ENCODE results near the gene AKAP13.

AKAP13 gene

DNA sequence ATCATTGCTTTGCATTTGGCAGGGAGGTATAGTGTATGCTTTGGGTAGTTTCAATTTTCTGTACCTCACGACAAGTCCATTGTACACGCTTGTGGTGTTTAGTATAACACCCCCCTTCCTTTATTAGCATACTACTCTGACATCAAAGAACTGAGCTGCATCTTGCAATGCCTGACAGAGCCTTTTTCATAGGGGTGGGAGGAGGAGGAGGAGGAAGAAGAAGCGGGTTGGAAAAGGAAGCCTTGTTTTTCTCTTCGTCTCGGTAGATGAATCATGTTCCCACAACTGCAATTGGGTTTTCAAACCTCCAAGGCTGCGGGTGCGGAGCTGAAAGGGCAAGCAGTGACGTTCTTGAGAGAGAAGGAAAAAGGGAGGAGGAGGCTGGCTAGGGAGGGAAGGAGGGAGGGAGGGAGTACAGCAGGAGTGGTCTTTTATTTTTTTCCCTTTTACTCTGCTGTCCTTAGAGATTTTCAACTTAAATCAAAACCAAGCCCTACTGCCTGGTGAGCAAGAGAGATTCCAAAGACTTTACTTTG, 238.6 kb downstream of the AKAP13 start:
- DNase-seq (ENCODE audit: low spot score) = peak; percentile 44
- Histone ChIP-seq H3K4me3 (ENCODE audit: low read length in 2 of 2) (peak overlapping the region in 1 of 2 donors; percentile 37), H3K4me1 (ENCODE audit: control insufficient read depth in 2 of 2, insufficient read depth in 1 of 2, low read depth in 1 of 2, low read length in 2 of 2) (peaks cover 22 to 35% of the 10 kb centered on the region in 2 donors), H3K14ac (ENCODE audit: low read length) (no peak overlapping the region), H2BK120ac (ENCODE audit: low read depth, low read length) (no peak overlapping the region), H3K4me2 (ENCODE audit: insufficient read depth, low read length, poor library complexity, severe bottlenecking) (peak overlapping the region; percentile 55), H2AFZ (ENCODE audit: low read length) (peak overlapping the region; percentile 63), H2BK15ac (ENCODE audit: low read length) (no peak overlapping the region), H3K18ac (ENCODE audit: low read length) (no peak overlapping the region), H2AK5ac (ENCODE audit: low read depth, low read length) (no peak overlapping the region), H3K9me3 (replicated peaks in 1 of 2; ENCODE audit: control insufficient read depth in 2 of 2, insufficient read depth in 1 of 2, low read depth in 1 of 2, low read length in 2 of 2) (no peaks in the 10 kb centered on the region), H3K27ac (replicated peaks; ENCODE audit: low read length) (peak overlapping the region; percentile 43), H3K9ac (ENCODE audit: low read depth, low read length, poor library complexity) (no peak overlapping the region), H3K36me3 (replicated peaks in 1 of 2; ENCODE audit: control insufficient read depth in 2 of 2, insufficient read depth in 2 of 2, low read length in 2 of 2) (no peaks in the 10 kb centered on the region), H3K23ac (ENCODE audit: low read depth, low read length, poor library complexity) (no peak overlapping the region), H2BK5ac (ENCODE audit: low read length) (no peak overlapping the region), H2BK12ac (ENCODE audit: low read length) (no peak overlapping the region), H3K4ac (ENCODE audit: low read length) (no peak overlapping the region), H4K91ac (ENCODE audit: low read depth, low read length, poor library complexity) (no peak overlapping the region), H3K79me1 (ENCODE audit: low read depth, low read length) (peaks cover 4% of the 10 kb centered on the region), H4K8ac (ENCODE audit: low read depth, low read length) (no peak overlapping the region), H3K27me3 (ENCODE audit: control insufficient read depth in 3 of 3, insufficient read depth in 3 of 3, low read depth in 1 of 3, low read length in 3 of 3) (no peaks in the 10 kb centered on the region)
- WGBS, 2 donors (ENCODE audit: extremely low coverage in 2 of 2, insufficient read length in 2 of 2, insufficient replicate concordance in 1 of 2) = no CpG with 5 or more reads among the region's 8 CpGs

DNA sequence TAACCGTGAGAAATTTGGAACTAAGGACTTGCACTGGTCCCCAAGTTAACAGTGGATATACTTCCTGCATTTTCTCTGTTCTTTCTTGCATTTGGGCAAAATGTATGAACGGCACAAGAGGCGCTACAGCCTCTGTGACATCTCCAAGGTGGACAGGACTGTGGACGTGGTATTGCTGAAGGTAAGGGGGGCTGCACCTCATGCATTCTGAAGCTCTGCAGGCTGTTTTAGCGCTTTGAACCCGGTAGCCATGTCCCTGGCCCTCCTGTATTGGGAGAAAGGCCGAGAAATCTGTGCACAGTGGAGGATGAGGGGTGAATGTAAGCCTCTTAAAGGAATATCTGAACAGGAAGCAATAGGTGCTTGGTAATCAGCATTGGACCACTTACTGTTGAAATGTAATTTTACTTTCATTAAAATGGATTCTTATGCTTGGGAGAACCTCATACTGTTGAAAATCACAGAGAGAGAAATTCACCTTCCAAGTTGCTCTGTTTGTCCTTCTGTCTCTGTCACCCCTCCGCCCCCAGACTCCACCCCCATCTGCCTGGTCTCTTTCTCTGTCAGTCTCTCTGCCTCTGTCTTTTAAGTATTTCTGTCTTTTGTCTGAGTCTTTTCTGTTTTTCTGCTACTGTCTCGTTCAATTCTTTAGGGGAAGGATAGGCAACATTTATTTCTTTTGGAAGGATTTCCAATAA, 239.7 kb downstream of the AKAP13 start:
- H3K4me2 ChIP-seq (ENCODE audit: insufficient read depth, low read length, poor library complexity, severe bottlenecking) = no peak overlapping the region
- H4K8ac ChIP-seq (ENCODE audit: low read depth, low read length) = no peak overlapping the region
- H3K18ac ChIP-seq (ENCODE audit: low read length) = peak overlapping the region; percentile 64
- peak overlapping the region in 1 of 2 donors; percentile 18 for H3K4me3 ChIP-seq (ENCODE audit: low read length in 2 of 2)
- peaks cover 4% of the 10 kb centered on the region for H3K79me1 ChIP-seq (ENCODE audit: low read depth, low read length)
- H3K23ac ChIP-seq (ENCODE audit: low read depth, low read length, poor library complexity) = no peak overlapping the region
- H4K91ac ChIP-seq (ENCODE audit: low read depth, low read length, poor library complexity) = no peak overlapping the region
- H3K9ac ChIP-seq (ENCODE audit: low read depth, low read length, poor library complexity) = no peak overlapping the region
- H3K27me3 ChIP-seq (ENCODE audit: control insufficient read depth in 3 of 3, insufficient read depth in 3 of 3, low read depth in 1 of 3, low read length in 3 of 3) = no peaks in the 10 kb centered on the region
- H2AK5ac ChIP-seq (ENCODE audit: low read depth, low read length) = no peak overlapping the region
- no peak overlapping the region for H3K14ac ChIP-seq (ENCODE audit: low read length)
- WGBS, 2 donors (ENCODE audit: extremely low coverage in 2 of 2, insufficient read length in 2 of 2, insufficient replicate concordance in 1 of 2) = no CpG with 5 or more reads among the region's 9 CpGs
- no peak overlapping the region for H2BK12ac ChIP-seq (ENCODE audit: low read length)
- no peak overlapping the region for H2BK120ac ChIP-seq (ENCODE audit: low read depth, low read length)
- no peaks in the 10 kb centered on the region for H3K9me3 ChIP-seq (replicated peaks in 1 of 2; ENCODE audit: control insufficient read depth in 2 of 2, insufficient read depth in 1 of 2, low read depth in 1 of 2, low read length in 2 of 2)
- H3K4me1 ChIP-seq (ENCODE audit: control insufficient read depth in 2 of 2, insufficient read depth in 1 of 2, low read depth in 1 of 2, low read length in 2 of 2) = peaks cover 22 to 35% of the 10 kb centered on the region in 2 donors
- H3K36me3 ChIP-seq (replicated peaks in 1 of 2; ENCODE audit: control insufficient read depth in 2 of 2, insufficient read depth in 2 of 2, low read length in 2 of 2) = no peaks in the 10 kb centered on the region
- no peak overlapping the region for H2BK15ac ChIP-seq (ENCODE audit: low read length)
- peak overlapping the region; percentile 53 for H3K27ac ChIP-seq (replicated peaks; ENCODE audit: low read length)
- no peak overlapping the region for H2BK5ac ChIP-seq (ENCODE audit: low read length)
- DNase-seq (ENCODE audit: low spot score) = no peak
- H2AFZ ChIP-seq (ENCODE audit: low read length) = no peak overlapping the region
- H3K4ac ChIP-seq (ENCODE audit: low read length) = no peak overlapping the region

DNA sequence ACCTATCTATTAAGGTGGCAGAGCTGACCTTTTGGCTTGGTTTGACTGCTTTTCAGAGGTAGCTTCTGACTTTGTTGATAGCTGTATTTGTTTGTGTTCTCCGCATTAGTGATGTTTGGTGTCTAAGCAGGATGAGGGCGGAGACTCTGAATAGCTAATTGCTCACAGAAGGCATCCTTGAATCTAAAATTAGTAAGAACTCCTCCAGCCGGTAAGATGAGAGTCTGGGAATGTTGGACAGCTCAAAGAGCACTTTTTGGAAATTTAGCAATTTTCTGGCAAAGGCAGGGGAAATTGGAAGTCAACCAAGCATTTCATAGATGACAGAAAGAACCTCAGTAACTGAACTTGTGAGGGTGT, 240.3 kb downstream of the AKAP13 start:
- H3K4me1 ChIP-seq (ENCODE audit: control insufficient read depth in 2 of 2, insufficient read depth in 1 of 2, low read depth in 1 of 2, low read length in 2 of 2) = peaks cover 22 to 35% of the 10 kb centered on the region in 2 donors

DNA sequence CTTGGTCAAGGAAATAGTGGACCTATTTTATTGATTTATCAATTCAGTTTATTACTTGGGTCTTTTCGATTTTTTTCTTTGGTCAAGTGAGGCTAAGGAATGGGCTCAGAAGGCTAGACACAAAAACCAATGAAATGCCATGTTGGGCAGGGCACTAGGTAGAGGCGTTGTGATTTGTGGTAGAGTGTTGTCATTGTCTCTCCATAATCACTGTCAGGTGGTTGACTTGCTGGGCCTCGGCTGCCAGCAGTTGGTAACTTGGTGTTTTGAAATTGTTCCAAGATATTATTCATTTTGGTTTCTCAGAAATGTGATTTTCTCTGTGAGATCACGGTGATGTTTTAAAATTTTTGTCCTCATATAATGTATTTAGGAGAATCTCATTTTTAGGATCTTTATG, 240.7 kb downstream of the AKAP13 start:
- Histone ChIP-seq H2AFZ (ENCODE audit: low read length) (no peak overlapping the region), H2BK15ac (ENCODE audit: low read length) (no peak overlapping the region), H4K91ac (ENCODE audit: low read depth, low read length, poor library complexity) (no peak overlapping the region), H3K14ac (ENCODE audit: low read length) (no peak overlapping the region), H3K23ac (ENCODE audit: low read depth, low read length, poor library complexity) (no peak overlapping the region), H3K9me3 (replicated peaks in 1 of 2; ENCODE audit: control insufficient read depth in 2 of 2, insufficient read depth in 1 of 2, low read depth in 1 of 2, low read length in 2 of 2) (no peaks in the 10 kb centered on the region), H3K4me3 (ENCODE audit: low read length in 2 of 2) (no peak overlapping the region), H2BK12ac (ENCODE audit: low read length) (no peak overlapping the region), H2BK120ac (ENCODE audit: low read depth, low read length) (no peak overlapping the region), H3K27ac (replicated peaks; ENCODE audit: low read length) (no peak overlapping the region), H3K36me3 (replicated peaks in 1 of 2; ENCODE audit: control insufficient read depth in 2 of 2, insufficient read depth in 2 of 2, low read length in 2 of 2) (peaks cover 0 to 7% of the 10 kb centered on the region in 2 donors), H3K4me1 (ENCODE audit: control insufficient read depth in 2 of 2, insufficient read depth in 1 of 2, low read depth in 1 of 2, low read length in 2 of 2) (peaks cover 22 to 35% of the 10 kb centered on the region in 2 donors), H3K4me2 (ENCODE audit: insufficient read depth, low read length, poor library complexity, severe bottlenecking) (no peak overlapping the region), H3K4ac (ENCODE audit: low read length) (no peak overlapping the region), H3K9ac (ENCODE audit: low read depth, low read length, poor library complexity) (no peak overlapping the region), H3K18ac (ENCODE audit: low read length) (no peak overlapping the region), H2AK5ac (ENCODE audit: low read depth, low read length) (no peak overlapping the region), H3K27me3 (ENCODE audit: control insufficient read depth in 3 of 3, insufficient read depth in 3 of 3, low read depth in 1 of 3, low read length in 3 of 3) (no peaks in the 10 kb centered on the region), H2BK5ac (ENCODE audit: low read length) (no peak overlapping the region), H4K8ac (ENCODE audit: low read depth, low read length) (no peak overlapping the region), H3K79me1 (ENCODE audit: low read depth, low read length) (peaks cover 4% of the 10 kb centered on the region)
- no peak for DNase-seq (ENCODE audit: low spot score)
- no CpG with 5 or more reads among the region's 4 CpGs for WGBS, 2 donors (ENCODE audit: extremely low coverage in 2 of 2, insufficient read length in 2 of 2, insufficient replicate concordance in 1 of 2)

More for the DNA sequence above, 240.3 kb downstream of the AKAP13 start:
- H3K79me1 ChIP-seq (ENCODE audit: low read depth, low read length) = peaks cover 4% of the 10 kb centered on the region
- no peak overlapping the region for H3K4me2 ChIP-seq (ENCODE audit: insufficient read depth, low read length, poor library complexity, severe bottlenecking)
- H4K8ac ChIP-seq (ENCODE audit: low read depth, low read length) = no peak overlapping the region
- no peak overlapping the region for H2BK5ac ChIP-seq (ENCODE audit: low read length)
- H4K91ac ChIP-seq (ENCODE audit: low read depth, low read length, poor library complexity) = no peak overlapping the region
- H3K4me3 ChIP-seq (ENCODE audit: low read length in 2 of 2) = peak overlapping the region in 1 of 2 donors; percentile 8
- no peak overlapping the region for H3K4ac ChIP-seq (ENCODE audit: low read length)
- H2AFZ ChIP-seq (ENCODE audit: low read length) = no peak overlapping the region
- no peak overlapping the region for H3K14ac ChIP-seq (ENCODE audit: low read length)
- no peak for DNase-seq (ENCODE audit: low spot score)
- no peak overlapping the region for H3K27ac ChIP-seq (replicated peaks; ENCODE audit: low read length)
- no CpG with 5 or more reads among the region's 3 CpGs for WGBS, 2 donors (ENCODE audit: extremely low coverage in 2 of 2, insufficient read length in 2 of 2, insufficient replicate concordance in 1 of 2)
- no peak overlapping the region for H2BK15ac ChIP-seq (ENCODE audit: low read length)
- H2BK12ac ChIP-seq (ENCODE audit: low read length) = no peak overlapping the region
- no peaks in the 10 kb centered on the region for H3K9me3 ChIP-seq (replicated peaks in 1 of 2; ENCODE audit: control insufficient read depth in 2 of 2, insufficient read depth in 1 of 2, low read depth in 1 of 2, low read length in 2 of 2)
- H2BK120ac ChIP-seq (ENCODE audit: low read depth, low read length) = no peak overlapping the region
- peaks cover 0 to 3% of the 10 kb centered on the region in 2 donors for H3K36me3 ChIP-seq (replicated peaks in 1 of 2; ENCODE audit: control insufficient read depth in 2 of 2, insufficient read depth in 2 of 2, low read length in 2 of 2)
- no peak overlapping the region for H3K23ac ChIP-seq (ENCODE audit: low read depth, low read length, poor library complexity)
- H2AK5ac ChIP-seq (ENCODE audit: low read depth, low read length) = no peak overlapping the region
- H3K18ac ChIP-seq (ENCODE audit: low read length) = no peak overlapping the region
- H3K27me3 ChIP-seq (ENCODE audit: control insufficient read depth in 3 of 3, insufficient read depth in 3 of 3, low read depth in 1 of 3, low read length in 3 of 3) = no peaks in the 10 kb centered on the region
- H3K9ac ChIP-seq (ENCODE audit: low read depth, low read length, poor library complexity) = no peak overlapping the region

Data from neuronal stem cell (in vitro differentiated cells).